Measurements from ENCODE around the gene HS3ST3A1. TPM values are rescaled to one million over a fixed set of nuclear protein-coding genes. Genes with fewer than 3 reads are reported as not detected.

HS3ST3A1 gene
- total RNA-seq (2013), result 0.10 TPM
- under 1 TPM in 1 of 3 donors, not detected in 2; 0.20 TPM for polyA plus RNA-seq
- polyA minus RNA-seq, result not detected in 2 replicates
- 0 to 3.3 (median 0.16) reads per million in 11 experiments for total RNA-seq

DNA sequence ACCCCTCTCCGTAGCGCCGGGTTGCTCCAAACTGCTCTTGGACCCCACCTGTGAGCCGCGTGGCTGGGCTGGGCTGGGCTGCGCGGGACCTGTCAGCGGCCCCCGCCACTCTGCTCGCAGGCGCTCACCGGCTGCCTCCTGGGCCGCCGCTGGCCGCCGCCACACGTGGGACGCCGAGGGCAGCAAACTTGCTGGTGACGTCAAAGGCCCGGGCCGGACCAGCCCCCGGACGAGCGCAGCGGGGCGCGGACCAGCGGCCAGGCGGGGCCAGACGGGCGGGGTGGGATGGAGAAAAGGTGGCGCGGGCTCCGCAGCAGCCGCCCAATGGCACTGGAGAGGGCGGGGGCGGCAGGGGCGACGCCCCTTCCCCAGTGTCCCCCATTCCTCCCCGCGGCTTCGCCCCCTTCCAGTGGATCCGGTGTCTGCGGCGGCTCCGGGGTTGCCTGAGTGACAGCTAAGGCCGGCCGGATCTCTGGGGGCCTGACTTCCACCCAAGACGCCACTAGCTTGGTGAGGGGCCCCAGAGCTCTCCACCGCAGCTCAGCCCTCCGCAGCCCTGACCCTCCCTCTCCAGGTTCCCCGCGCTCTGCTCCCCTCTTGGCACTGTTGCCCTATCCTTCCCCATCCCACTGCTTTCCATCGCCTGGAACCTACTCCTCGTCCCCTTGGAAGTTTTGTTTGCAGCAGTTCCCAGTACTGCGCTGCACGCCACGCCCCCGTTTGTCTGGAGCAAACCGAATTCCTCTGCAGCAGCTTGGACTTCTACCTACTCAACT is at the start of gene HS3ST3A1:
Gene HS3ST3A1, minus strand, starts transcription at position 154 of the 776 bp plus-strand sequence. CDS start 800 bp downstream, outside the sequence.
- TF ChIP-seq, protein P1, sequence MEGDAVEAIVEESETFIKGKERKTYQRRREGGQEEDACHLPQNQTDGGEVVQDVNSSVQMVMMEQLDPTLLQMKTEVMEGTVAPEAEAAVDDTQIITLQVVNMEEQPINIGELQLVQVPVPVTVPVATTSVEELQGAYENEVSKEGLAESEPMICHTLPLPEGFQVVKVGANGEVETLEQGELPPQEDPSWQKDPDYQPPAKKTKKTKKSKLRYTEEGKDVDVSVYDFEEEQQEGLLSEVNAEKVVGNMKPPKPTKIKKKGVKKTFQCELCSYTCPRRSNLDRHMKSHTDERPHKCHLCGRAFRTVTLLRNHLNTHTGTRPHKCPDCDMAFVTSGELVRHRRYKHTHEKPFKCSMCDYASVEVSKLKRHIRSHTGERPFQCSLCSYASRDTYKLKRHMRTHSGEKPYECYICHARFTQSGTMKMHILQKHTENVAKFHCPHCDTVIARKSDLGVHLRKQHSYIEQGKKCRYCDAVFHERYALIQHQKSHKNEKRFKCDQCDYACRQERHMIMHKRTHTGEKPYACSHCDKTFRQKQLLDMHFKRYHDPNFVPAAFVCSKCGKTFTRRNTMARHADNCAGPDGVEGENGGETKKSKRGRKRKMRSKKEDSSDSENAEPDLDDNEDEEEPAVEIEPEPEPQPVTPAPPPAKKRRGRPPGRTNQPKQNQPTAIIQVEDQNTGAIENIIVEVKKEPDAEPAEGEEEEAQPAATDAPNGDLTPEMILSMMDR (IDR thresholded peaks at IDR 0.05), result no peak
- H4K20me1 ChIP-seq (ENCODE audit: insufficient read depth, low read length), result no peaks in the 10 kb centered on the region
- H3K9me3 ChIP-seq (replicated peaks in 1 of 2; ENCODE audit: control insufficient read depth in 1 of 2, insufficient read depth in 1 of 2, low read length in 2 of 2), result peaks cover 0 to 22% of the 10 kb centered on the region in 2 donors
- H3K79me2 ChIP-seq (ENCODE audit: insufficient read depth, low read length), result no peaks in the 10 kb centered on the region
- peaks cover 31 to 62% of the 10 kb centered on the region in 2 donors for H3K27me3 ChIP-seq (ENCODE audit: control insufficient read depth in 2 of 2, insufficient read depth in 2 of 2, low read length in 2 of 2)
- no peak within 1 kb of the TSS for H3K4me2 ChIP-seq (replicated peaks; ENCODE audit: extremely low read depth, low read length, poor library complexity, severe bottlenecking)
- under 1% methylated on average over 44 of the region's 61 CpGs for WGBS (ENCODE audit: insufficient coverage)
- no peak for DNase-seq
- no peak within 1 kb of the TSS for H3K4me3 ChIP-seq (replicated peaks in 1 of 3; ENCODE audit: low read depth in 2 of 3, low read length in 3 of 3)
- no peak within 1 kb of the TSS for H3K27ac ChIP-seq (ENCODE audit: low read depth in 1 of 2, low read length in 2 of 2)
- H3K36me3 ChIP-seq (replicated peaks in 1 of 2; ENCODE audit: control insufficient read depth in 1 of 2, insufficient read depth in 2 of 2, low read length in 2 of 2), result no peaks in the 10 kb centered on the region
- intact Hi-C loops (cut with micrococcal nuclease), result no loop called here
- peaks cover 51 to 77% (median 59%) of the 10 kb centered on the region in 3 donors for H3K27me3 Mint-ChIP-seq (ENCODE audit: low read depth in 3 of 3)
- H3K4me1 ChIP-seq (ENCODE audit: control insufficient read depth in 1 of 2, insufficient read depth in 2 of 2, low read length in 2 of 2), result peaks cover 3 to 6% of the 10 kb centered on the region in 2 donors
- H3K9me3 Mint-ChIP-seq, result peaks cover 0 to 8% (median 2%) of the 10 kb centered on the region in 7 donors
- H2AFZ ChIP-seq (ENCODE audit: insufficient read depth, low read depth, low read length, poor library complexity, severe bottlenecking), result no peak within 1 kb of the TSS
- peaks cover 0 to 6% of the 10 kb centered on the region in 2 donors for H3K36me3 Mint-ChIP-seq
- H3K4me3 Mint-ChIP-seq, result peak within 1 kb of the TSS in 1 of 2 donors; percentile 81
- H3K27ac Mint-ChIP-seq, result peak within 1 kb of the TSS in 1 of 7 donors; percentile 69
- H3K4me1 Mint-ChIP-seq, result peaks cover 3% of the 10 kb centered on the region
- H3K9ac ChIP-seq (ENCODE audit: insufficient read depth, low read length, poor library complexity, severe bottlenecking), result no peak within 1 kb of the TSS

DNA sequence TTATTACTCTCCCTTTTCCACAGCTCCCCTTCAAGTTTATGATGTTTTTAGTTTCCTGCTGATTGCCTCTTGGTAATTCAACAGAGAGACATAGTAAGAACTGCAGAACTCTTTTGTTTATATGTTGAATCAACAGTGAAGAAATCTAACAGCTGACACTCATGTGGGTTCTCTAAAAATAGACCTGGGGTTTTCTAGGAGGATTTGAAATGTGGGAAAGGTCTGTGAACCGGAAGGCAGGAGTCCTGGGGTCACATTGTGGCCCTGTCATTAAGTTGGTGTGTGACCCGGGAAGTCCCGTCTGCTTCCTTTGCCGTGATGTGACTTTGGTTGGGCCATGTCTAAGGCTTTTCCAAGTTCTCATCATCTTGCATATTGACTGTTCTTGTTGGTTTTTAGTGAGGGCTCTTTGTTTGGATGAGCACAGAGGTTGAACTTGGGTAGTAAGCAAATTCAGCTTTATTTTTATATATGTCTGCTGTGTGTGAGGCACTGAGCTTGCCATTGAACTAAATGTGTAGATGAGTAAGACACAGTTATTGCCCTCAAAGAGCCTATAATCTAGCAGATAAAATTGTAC is 48.5 kb upstream of the HS3ST3A1 start:
- no peak overlapping the region for H3K9ac ChIP-seq (ENCODE audit: insufficient read depth, low read length, poor library complexity, severe bottlenecking)
- no peaks in the 10 kb centered on the region for H3K4me1 ChIP-seq (ENCODE audit: control insufficient read depth in 1 of 2, insufficient read depth in 2 of 2, low read length in 2 of 2)
- H3K27me3 ChIP-seq (ENCODE audit: control insufficient read depth in 2 of 2, insufficient read depth in 2 of 2, low read length in 2 of 2), result no peaks in the 10 kb centered on the region
- Mint-ChIP-seq H3K4me1 (no peaks in the 10 kb centered on the region), H3K9me3 (peaks cover 0 to 8% (median 0%) of the 10 kb centered on the region in 7 donors), H3K27me3 (ENCODE audit: low read depth in 3 of 3) (peaks cover 0 to 4% (median 0%) of the 10 kb centered on the region in 3 donors), H3K27ac (no peak overlapping the region), H3K36me3 (no peaks in the 10 kb centered on the region), H3K4me3 (no peak overlapping the region)
- WGBS (ENCODE audit: insufficient coverage), result 89% methylated on average over 3 of the region's 4 CpGs
- no peak overlapping the region for H3K4me2 ChIP-seq (replicated peaks; ENCODE audit: extremely low read depth, low read length, poor library complexity, severe bottlenecking)
- H3K79me2 ChIP-seq (ENCODE audit: insufficient read depth, low read length), result no peaks in the 10 kb centered on the region
- H4K20me1 ChIP-seq (ENCODE audit: insufficient read depth, low read length), result no peaks in the 10 kb centered on the region
- H2AFZ ChIP-seq (ENCODE audit: insufficient read depth, low read depth, low read length, poor library complexity, severe bottlenecking), result no peak overlapping the region
- TF ChIP-seq, protein P1 (IDR thresholded peaks at IDR 0.05), result no peak
- no peaks in the 10 kb centered on the region for H3K36me3 ChIP-seq (replicated peaks in 1 of 2; ENCODE audit: control insufficient read depth in 1 of 2, insufficient read depth in 2 of 2, low read length in 2 of 2)
- DNase-seq, result no peak
- H3K4me3 ChIP-seq (replicated peaks in 1 of 3; ENCODE audit: low read depth in 2 of 3, low read length in 3 of 3), result no peak overlapping the region
- no peaks in the 10 kb centered on the region for H3K9me3 ChIP-seq (replicated peaks in 1 of 2; ENCODE audit: control insufficient read depth in 1 of 2, insufficient read depth in 1 of 2, low read length in 2 of 2)
- intact Hi-C loops (cut with micrococcal nuclease), result no loop called here
- no peak overlapping the region for H3K27ac ChIP-seq (ENCODE audit: low read depth in 1 of 2, low read length in 2 of 2)

All from CD14-positive monocyte (primary cell).